Omental fat pad (tissue), 4 donors: ENCODE results near the gene SALL4. TPM values are rescaled to one million over a fixed set of nuclear protein-coding genes. Genes with fewer than 3 reads are reported as not detected.

Source experiments
- ATAC-seq: fragments of 150-250 bp; one replicate; pipeline ENCODE4 v1.9.1; 2016; ENCODE audit warnings: mild to moderate bottlenecking, moderate library complexity; ENCODE audit not compliant: low FRiP score
- DNase-seq: peaks from one replicate; pipeline ENCODE4 v3.0.0-alpha.2; 2019; ENCODE audit warnings: low spot score
- total RNA-seq, 4 donors: library from RNA; depleted of rRNA; stranded (reverse); fragments of >200 nt; gene quantifications; one replicate each; pipeline ENCODE4 v1.1.0, GENCODE V29; 2016
- TF ChIP-seq, protein P1 (sequence below), 3 donors: fragments of 450-650 bp; IDR thresholded peaks; one replicate each; pipeline ENCODE4 v1.5.1; 2016 to 2017; ENCODE audit warnings: antibody characterized with exemption in 3 of 3, mild to moderate bottlenecking in 3 of 3, moderate library complexity in 2 of 3

SALL4 gene
- total RNA-seq, 4 donors from 2014 or later = 0.09 to 0.24 (median 0.19) TPM; not detected in 1

DNA sequence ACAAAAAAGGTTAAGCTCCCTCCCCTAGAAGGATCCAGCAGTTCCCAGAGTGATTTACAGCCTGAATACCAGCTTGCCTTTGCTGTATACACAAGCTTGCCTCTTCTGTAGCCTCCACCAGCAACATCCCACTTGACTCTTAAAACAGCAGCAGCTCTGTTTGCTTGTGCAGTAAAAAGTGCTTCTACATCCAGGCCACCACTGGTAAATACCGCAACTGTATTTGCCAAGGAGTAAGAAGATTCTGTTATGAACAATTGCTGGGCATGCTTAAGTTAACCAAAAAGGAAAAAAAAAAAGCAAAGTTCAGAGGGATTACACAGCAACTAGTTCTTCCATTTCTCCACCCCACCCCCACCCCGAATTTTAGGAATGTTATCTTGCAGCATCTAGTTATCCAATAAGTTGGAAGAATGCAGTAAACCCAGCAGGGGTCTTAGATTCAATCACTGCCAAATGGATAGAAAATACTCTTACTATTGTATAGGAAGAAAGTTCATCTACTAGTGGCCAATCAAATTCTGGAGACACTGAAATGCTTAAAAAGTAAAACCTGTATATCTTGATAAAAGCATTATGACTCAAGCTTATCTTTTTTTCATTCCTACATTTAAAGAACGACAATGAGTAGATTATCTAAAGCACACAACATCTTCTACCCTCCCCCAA, 4.8 kb downstream of the SALL4 start:
- DNase-seq (no peak), ATAC-seq (no peak)
- TF ChIP-seq, protein P1, sequence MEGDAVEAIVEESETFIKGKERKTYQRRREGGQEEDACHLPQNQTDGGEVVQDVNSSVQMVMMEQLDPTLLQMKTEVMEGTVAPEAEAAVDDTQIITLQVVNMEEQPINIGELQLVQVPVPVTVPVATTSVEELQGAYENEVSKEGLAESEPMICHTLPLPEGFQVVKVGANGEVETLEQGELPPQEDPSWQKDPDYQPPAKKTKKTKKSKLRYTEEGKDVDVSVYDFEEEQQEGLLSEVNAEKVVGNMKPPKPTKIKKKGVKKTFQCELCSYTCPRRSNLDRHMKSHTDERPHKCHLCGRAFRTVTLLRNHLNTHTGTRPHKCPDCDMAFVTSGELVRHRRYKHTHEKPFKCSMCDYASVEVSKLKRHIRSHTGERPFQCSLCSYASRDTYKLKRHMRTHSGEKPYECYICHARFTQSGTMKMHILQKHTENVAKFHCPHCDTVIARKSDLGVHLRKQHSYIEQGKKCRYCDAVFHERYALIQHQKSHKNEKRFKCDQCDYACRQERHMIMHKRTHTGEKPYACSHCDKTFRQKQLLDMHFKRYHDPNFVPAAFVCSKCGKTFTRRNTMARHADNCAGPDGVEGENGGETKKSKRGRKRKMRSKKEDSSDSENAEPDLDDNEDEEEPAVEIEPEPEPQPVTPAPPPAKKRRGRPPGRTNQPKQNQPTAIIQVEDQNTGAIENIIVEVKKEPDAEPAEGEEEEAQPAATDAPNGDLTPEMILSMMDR (IDR thresholded peaks at IDR 0.05) = no peak

DNA sequence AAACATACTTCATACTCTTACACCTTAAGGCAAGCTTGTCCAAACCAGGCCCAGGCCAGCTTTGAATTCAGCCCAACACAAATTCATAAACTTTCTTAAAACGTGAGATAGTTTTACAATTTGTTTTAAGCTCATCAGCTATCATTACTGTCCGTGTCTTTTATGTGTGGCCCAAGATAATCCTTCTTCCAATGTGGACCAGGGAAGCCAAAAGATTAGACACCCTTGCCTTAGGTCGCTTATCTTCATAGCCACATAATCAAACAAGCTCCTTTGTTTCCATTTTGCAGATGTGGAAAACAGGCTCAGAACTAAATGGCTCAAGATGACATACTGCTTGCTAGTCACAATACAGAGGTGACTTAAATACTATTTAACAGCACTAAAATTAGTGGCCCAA, 6.0 kb downstream of the SALL4 start:
- DNase-seq (no peak), ATAC-seq (no peak)
- TF ChIP-seq, protein P1 (IDR thresholded peaks at IDR 0.05) = no peak

- ATAC-seq = no peak
- no peak for DNase-seq
- TF ChIP-seq, protein P1 (IDR thresholded peaks at IDR 0.05) = no peak
Observed at GRCh38 chr20:51792960-51793359, 9.4 kb downstream of the SALL4 start.

- ATAC-seq (no peak), DNase-seq (no peak)
- TF ChIP-seq, protein P1 (IDR thresholded peaks at IDR 0.05) = no peak
Observed at GRCh38 chr20:51791626-51792025, 10.7 kb downstream of the SALL4 start.

- TF ChIP-seq, protein P1 (IDR thresholded peaks at IDR 0.05) = no peak
- no peak for ATAC-seq
- no peak for DNase-seq
Observed at GRCh38 chr20:51790256-51790655, 12.1 kb downstream of the SALL4 start.

DNA sequence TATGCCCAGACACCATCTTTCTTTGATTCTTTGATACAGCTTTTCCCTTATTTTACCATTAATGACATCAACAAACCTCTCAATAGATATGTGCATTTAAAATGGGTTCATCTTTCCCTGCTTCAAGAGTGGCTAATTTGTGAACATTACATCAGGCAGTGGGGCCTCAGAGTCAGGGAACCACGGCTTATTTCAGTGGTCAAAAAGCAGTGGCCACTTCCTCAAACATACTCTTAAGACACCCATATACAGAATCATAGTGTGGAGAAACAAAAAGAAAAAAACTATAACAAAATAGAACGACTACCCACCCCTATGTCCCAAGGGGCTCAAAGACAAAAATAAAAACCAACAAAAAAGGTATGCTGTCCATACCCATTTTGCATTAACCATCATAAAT, 12.9 kb downstream of the SALL4 start:
- no peak for ATAC-seq
- DNase-seq = no peak
- TF ChIP-seq, protein P1 (IDR thresholded peaks at IDR 0.05) = no peak

GRCh38 chr20:51788822-51789221, 13.5 kb downstream of the SALL4 start:
- ATAC-seq (no peak), DNase-seq (no peak)
- TF ChIP-seq, protein P1 (IDR thresholded peaks at IDR 0.05) = no peak
